ENCODE results near the gene KRT86. TPM values are rescaled to one million over a fixed set of nuclear protein-coding genes. Genes with fewer than 3 reads are reported as not detected.
"Not testable (repeated sequence)": the region's sequence is repeated elsewhere in the genome, so short reads cannot be mapped to it uniquely, and the experiment has no call there.

Gene KRT86
- total and polyA plus RNA-seq, 2 of the 8 experiments (the other 6 are each of a cell fraction or from before 2014, with no cell fraction given) = 0.12 TPM; not detected in 1

DNA sequence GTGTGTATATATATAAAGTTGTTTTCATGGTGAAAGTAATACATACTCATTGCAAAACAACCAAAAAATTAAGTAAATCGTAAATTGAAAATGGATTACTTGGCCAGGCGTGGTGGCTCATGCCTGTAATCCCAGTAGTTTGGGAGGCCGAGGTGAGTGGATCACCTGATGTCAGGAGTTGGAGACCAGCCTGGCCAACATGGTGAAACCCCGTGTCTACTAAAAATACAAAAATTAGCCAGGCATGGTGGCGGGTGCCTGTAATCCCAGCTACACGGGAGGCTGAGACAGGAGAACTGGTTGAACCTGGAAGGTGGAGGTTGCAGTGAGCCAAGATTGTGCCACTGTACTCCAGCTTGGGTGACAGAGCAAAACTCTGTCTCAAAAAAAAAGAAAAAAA, 34.2 kb upstream of the KRT86 start:
- H3K14ac ChIP-seq (ENCODE audit: insufficient read length); FAIRE-seq; H3K27me3 ChIP-seq (replicated peaks in 1 of 4; ENCODE audit: control insufficient read depth in 3 of 4, extremely low read depth in 1 of 4, insufficient read depth in 3 of 4, low read length in 3 of 4); H4K20me1 ChIP-seq (replicated peaks in 1 of 2; ENCODE audit: control insufficient read depth in 1 of 2, insufficient read depth in 2 of 2, low read length in 2 of 2); H2BK120ac ChIP-seq (replicated peaks; ENCODE audit: low read depth, low read length); H3K4me2 ChIP-seq (ENCODE audit: insufficient read depth in 1 of 2, low read depth in 2 of 2, low read length in 2 of 2); H2BK20ac ChIP-seq (ENCODE audit: low read length); H3K27ac ChIP-seq (ENCODE audit: low read depth, low read length); H2BK15ac ChIP-seq (ENCODE audit: low read length); H3K23ac ChIP-seq (ENCODE audit: insufficient read length); DNase-seq (ENCODE audit: low read depth in 1 of 2, low spot score in 2 of 2); H4K91ac ChIP-seq (replicated peaks; ENCODE audit: insufficient read length, low read length); H3K56ac ChIP-seq (replicated peaks; ENCODE audit: insufficient read length, low read depth, low read length); H3K79me2 ChIP-seq (ENCODE audit: control insufficient read depth in 1 of 2, insufficient read depth in 2 of 2, low read length in 2 of 2); H2BK5ac ChIP-seq (ENCODE audit: low read depth, low read length); H3K9me3 ChIP-seq (ENCODE audit: insufficient read depth in 2 of 2, low read depth in 1 of 2, low read length in 1 of 2); H3K23me2 ChIP-seq (ENCODE audit: low read depth, low read length); H4K5ac ChIP-seq (ENCODE audit: insufficient read length, low read depth, low read length); H2AFZ ChIP-seq (ENCODE audit: low read length); H3K4ac ChIP-seq (replicated peaks; ENCODE audit: insufficient read length, low read depth, low read length); H2AK5ac ChIP-seq (ENCODE audit: low read depth, low read length); H4K8ac ChIP-seq (ENCODE audit: extremely low read depth, insufficient read depth, low read length); H2BK12ac ChIP-seq (ENCODE audit: low read depth, low read length); H3K36me3 ChIP-seq (ENCODE audit: control insufficient read depth in 2 of 4, insufficient read depth in 4 of 4, low read length in 3 of 4); H3K18ac ChIP-seq (ENCODE audit: extremely low read depth, low read length); H3K9ac ChIP-seq (replicated peaks in 1 of 4; ENCODE audit: extremely low read depth in 1 of 4, low read depth in 3 of 4, low read length in 3 of 4); H3K4me3 ChIP-seq (ENCODE audit: extremely low read depth in 1 of 4, insufficient read depth in 2 of 4, low read depth in 3 of 4, low read length in 4 of 4); H3K79me1 ChIP-seq (ENCODE audit: low read depth, low read length): not testable (repeated sequence)
- POLR2A ChIA-PET (ENCODE audit: partially characterized antibody) = interaction anchor here (1.9 kb wide), 1 partner anchor 11 kb away, joined by 7 read pairs; no protein-coding TSS in a partner anchor
- CTCF ChIA-PET (ENCODE audit: partially characterized antibody) = interaction anchor here (0.8 to 17.6 kb wide), 7 partner anchors 12 to 92 kb away, joined by 3 to 151 read pairs (median 3); no protein-coding TSS in a partner anchor
- H3K4me1 ChIP-seq (replicated peaks in 1 of 4; ENCODE audit: control insufficient read depth in 3 of 4, insufficient read depth in 4 of 4, low read length in 3 of 4) = peaks cover 6 to 19% (median 15%) of the 10 kb centered on the region in 4 experiments
- 83% methylated on average over 6 of the region's 6 CpGs; no CpG with 5 or more reads in 1 of the 2 experiments for WGBS, 2 experiments (ENCODE audit: extremely low coverage in 1 of 2, insufficient coverage in 1 of 2, insufficient read length in 1 of 2, insufficient replicate concordance in 2 of 2, low coverage in 1 of 2, low lambda C conversion rate in 2 of 2, missing lambda C conversion rate in 1 of 2)
